ENCODE measurements around the gene NCAM1. TPM values are rescaled to one million over a fixed set of nuclear protein-coding genes. Genes with fewer than 3 reads are reported as not detected.

Gene NCAM1
- total and polyA plus RNA-seq, 2 of the 13 experiments (the other 11 are each of a cell fraction or from before 2014, with no cell fraction given): 0.05 TPM; not detected in 1

- H3K27me3 ChIP-seq (ENCODE audit: control insufficient read depth in 1 of 2, insufficient read depth in 2 of 2, low read length in 2 of 2): peaks cover 2 to 6% of the 10 kb centered on the region in 2 experiments; a peak in 2 of 5 replicates
- POLR2A ChIA-PET: no interaction called here
- H3K36me3 ChIP-seq (replicated peaks in 1 of 2; ENCODE audit: control insufficient read depth in 1 of 2, insufficient read depth in 2 of 2, low read length in 2 of 2): no peaks in the 10 kb centered on the region
- ATAC-seq: no peak
- no peak overlapping the region for H2AFZ ChIP-seq (ENCODE audit: low read length)
- no TSS peak for BruUV-seq (replicated peaks)
- no peak overlapping the region for H3K4me2 ChIP-seq (ENCODE audit: low read depth, low read length)
- in situ Hi-C loops (cut with HindIII; ENCODE audit: extremely low pct_ligation_motif_present, low pct_unique_long_range_greater_than_20kb) (no loop called here), intact Hi-C loops (cut with micrococcal nuclease; ENCODE audit: unreplicated experiment) (no loop called here)
- H4K20me1 ChIP-seq (ENCODE audit: insufficient read depth, low read length): no peaks in the 10 kb centered on the region
- H3K9me3 ChIP-seq (ENCODE audit: low read length): no peaks in the 10 kb centered on the region
- H3K4me3 ChIP-seq (replicated peaks in 1 of 3; ENCODE audit: insufficient read depth in 1 of 3, low read depth in 2 of 3, low read length in 3 of 3): no peak overlapping the region
- no peak for DNase-seq (ENCODE audit: low spot score)
- FAIRE-seq: no peak
- CTCF ChIA-PET (ENCODE audit: low intra/inter-chr PET ratio, low total read pairs): no interaction called here
- TF ChIP-seq PAWR (CRISPR knock-in tag; IDR thresholded peaks at IDR 0.05; ENCODE audit: borderline replicate concordance) (no peak), ZC3H4 (CRISPR knock-in tag; IDR thresholded peaks at IDR 0.05; ENCODE audit: borderline replicate concordance) (no peak), SATB2 (CRISPR knock-in tag; IDR thresholded peaks at IDR 0.05) (no peak), MYPOP (CRISPR knock-in tag; IDR thresholded peaks at IDR 0.05) (no peak), REL (CRISPR knock-in tag; conservative IDR thresholded peaks at IDR 0.05) (no peak), KLF16 (CRISPR knock-in tag; IDR thresholded peaks at IDR 0.05) (no peak), KLF12 (CRISPR knock-in tag; IDR thresholded peaks at IDR 0.05; ENCODE audit: borderline replicate concordance) (no peak), EZH2 (conservative IDR thresholded peaks at IDR 0.05; ENCODE audit: low read depth, low read length) (no peak), ZNF614 (CRISPR knock-in tag; IDR thresholded peaks at IDR 0.05; ENCODE audit: borderline replicate concordance) (no peak), LRRFIP1 (CRISPR knock-in tag; conservative IDR thresholded peaks at IDR 0.05) (no peak), TSC22D2 (CRISPR knock-in tag; IDR thresholded peaks at IDR 0.05; ENCODE audit: borderline replicate concordance) (no peak), ZNF354B (CRISPR knock-in tag; IDR thresholded peaks at IDR 0.05) (no peak), GLI4 (CRISPR knock-in tag; IDR thresholded peaks at IDR 0.05; ENCODE audit: borderline replicate concordance) (no peak), ZNF230 (CRISPR knock-in tag; IDR thresholded peaks at IDR 0.05) (no peak), ADNP (CRISPR knock-in tag; IDR thresholded peaks at IDR 0.05) (no peak)
- H3K4me1 ChIP-seq (ENCODE audit: insufficient read depth, low read length): no peaks in the 10 kb centered on the region
- H3K9ac ChIP-seq (ENCODE audit: insufficient read depth, low read depth, low read length): no peak overlapping the region
- no peaks in the 10 kb centered on the region for H3K79me2 ChIP-seq (ENCODE audit: insufficient read depth, low read length)
- 0% methylated on average over 2 of the region's 3 CpGs for WGBS (ENCODE audit: low lambda C conversion rate)
- H3K27ac ChIP-seq (ENCODE audit: extremely low read length, insufficient read depth, low read length): no peak overlapping the region
Observed at GRCh38 chr11:113256431-113257202, 295.4 kb downstream of the NCAM1 start.
